Muscle layer of colon (tissue), 2 donors: ENCODE data around the gene LPCAT3.
A peak's percentile ranks its signal among the peaks of the same experiment; 100 is the strongest.

ENCODE experiments used
- H3K27ac ChIP-seq: one replicate; pipeline ENCODE4 v1.7.0; 2013; ENCODE audit warnings: low read depth, mild to moderate bottlenecking, low read length, moderate library complexity
- H3K27me3 ChIP-seq, 2 donors: one replicate each; pipeline ENCODE4 v1.7.0; 2013; ENCODE audit warnings: low read length in 2 of 2, mild to moderate bottlenecking in 2 of 2; ENCODE audit not compliant: insufficient read depth in 2 of 2, control insufficient read depth in 1 of 2
- H3K36me3 ChIP-seq: one replicate; pipeline ENCODE4 v1.7.0; 2013; ENCODE audit warnings: mild to moderate bottlenecking, low read length; ENCODE audit not compliant: insufficient read depth
- H3K4me1 ChIP-seq: one replicate; pipeline ENCODE4 v1.7.0; 2013; ENCODE audit warnings: mild to moderate bottlenecking, low read length; ENCODE audit not compliant: insufficient read depth
- H3K4me3 ChIP-seq, 2 donors: one replicate each; pipeline ENCODE4 v1.7.0; 2013; ENCODE audit warnings: low read length in 2 of 2, low read depth in 1 of 2, mild to moderate bottlenecking in 1 of 2, moderate library complexity in 1 of 2
- H3K9ac ChIP-seq: one replicate; pipeline ENCODE4 v1.7.0; 2013; ENCODE audit warnings: low read length
- H3K9me3 ChIP-seq: one replicate; pipeline ENCODE4 v1.7.0; 2013; ENCODE audit warnings: mild to moderate bottlenecking, low read length
- donor health status: abdominal sarcoma.
- donor health status: Adenocarcinoma of cecum.

LPCAT3 gene

DNA sequence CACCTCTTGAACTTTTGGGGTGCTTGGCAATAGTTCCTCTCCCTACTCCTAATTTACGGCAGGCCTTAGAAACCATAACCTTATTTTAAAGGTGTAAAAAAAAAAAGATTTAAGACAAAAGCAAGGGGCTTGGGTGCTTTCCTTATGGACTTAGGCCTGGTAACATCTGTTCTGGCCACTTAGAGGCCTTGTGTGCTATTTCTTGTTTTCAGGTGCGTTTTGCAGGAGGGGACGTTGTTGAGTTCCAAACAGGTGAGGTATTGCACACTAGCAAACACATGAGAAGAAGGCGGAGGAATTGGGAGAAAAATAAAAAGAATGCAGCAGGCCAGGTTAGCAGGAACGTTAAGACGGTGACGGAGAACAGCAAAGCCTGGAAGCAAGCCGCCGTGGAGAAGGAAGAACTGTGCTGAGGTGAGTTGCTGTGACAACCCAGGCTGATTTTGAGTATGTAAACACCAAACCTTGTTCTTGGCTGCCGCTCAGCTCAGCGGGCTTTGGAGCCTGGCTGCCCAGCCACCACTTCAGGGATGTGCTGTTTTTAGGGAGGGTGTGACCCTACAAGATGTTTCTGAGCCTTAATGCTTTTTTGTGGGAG lies 30.2 kb downstream of the LPCAT3 start:
- H3K9me3 ChIP-seq: no peaks in the 10 kb centered on the region
- no peaks in the 10 kb centered on the region for H3K27me3 ChIP-seq
- H3K36me3 ChIP-seq: peaks cover 4% of the 10 kb centered on the region
- H3K27ac ChIP-seq: peak overlapping the region; percentile 88
- H3K4me1 ChIP-seq: peaks cover 14% of the 10 kb centered on the region
- no peak overlapping the region for H3K4me3 ChIP-seq
- H3K9ac ChIP-seq: peak overlapping the region; percentile 4

DNA sequence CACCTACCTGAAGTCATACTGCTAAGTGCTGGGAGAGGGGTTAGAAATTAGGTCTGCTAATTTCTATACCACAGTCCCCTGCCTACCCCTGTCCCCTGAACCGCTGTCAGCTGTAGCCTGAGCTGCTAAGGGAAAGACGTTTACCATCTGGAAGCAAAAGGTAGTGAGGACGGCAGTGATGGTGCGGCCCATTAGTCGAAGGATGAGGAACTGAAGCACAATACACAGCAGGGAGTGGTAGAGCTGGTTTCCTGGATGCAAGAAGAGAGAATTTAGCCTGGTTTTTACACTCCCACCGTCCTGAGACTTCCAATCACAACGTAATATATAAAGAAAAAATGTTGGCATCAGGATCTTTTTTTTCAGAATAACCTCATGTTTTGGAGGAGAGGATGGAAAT lies 35.7 kb downstream of the LPCAT3 start:
- no peaks in the 10 kb centered on the region for H3K27me3 ChIP-seq
- peaks cover under 1% of the 10 kb centered on the region for H3K4me1 ChIP-seq
- no peaks in the 10 kb centered on the region for H3K9me3 ChIP-seq
- H3K27ac ChIP-seq: no peak overlapping the region
- no peak overlapping the region for H3K9ac ChIP-seq
- H3K36me3 ChIP-seq: peaks cover 53% of the 10 kb centered on the region
- H3K4me3 ChIP-seq: no peak overlapping the region

DNA sequence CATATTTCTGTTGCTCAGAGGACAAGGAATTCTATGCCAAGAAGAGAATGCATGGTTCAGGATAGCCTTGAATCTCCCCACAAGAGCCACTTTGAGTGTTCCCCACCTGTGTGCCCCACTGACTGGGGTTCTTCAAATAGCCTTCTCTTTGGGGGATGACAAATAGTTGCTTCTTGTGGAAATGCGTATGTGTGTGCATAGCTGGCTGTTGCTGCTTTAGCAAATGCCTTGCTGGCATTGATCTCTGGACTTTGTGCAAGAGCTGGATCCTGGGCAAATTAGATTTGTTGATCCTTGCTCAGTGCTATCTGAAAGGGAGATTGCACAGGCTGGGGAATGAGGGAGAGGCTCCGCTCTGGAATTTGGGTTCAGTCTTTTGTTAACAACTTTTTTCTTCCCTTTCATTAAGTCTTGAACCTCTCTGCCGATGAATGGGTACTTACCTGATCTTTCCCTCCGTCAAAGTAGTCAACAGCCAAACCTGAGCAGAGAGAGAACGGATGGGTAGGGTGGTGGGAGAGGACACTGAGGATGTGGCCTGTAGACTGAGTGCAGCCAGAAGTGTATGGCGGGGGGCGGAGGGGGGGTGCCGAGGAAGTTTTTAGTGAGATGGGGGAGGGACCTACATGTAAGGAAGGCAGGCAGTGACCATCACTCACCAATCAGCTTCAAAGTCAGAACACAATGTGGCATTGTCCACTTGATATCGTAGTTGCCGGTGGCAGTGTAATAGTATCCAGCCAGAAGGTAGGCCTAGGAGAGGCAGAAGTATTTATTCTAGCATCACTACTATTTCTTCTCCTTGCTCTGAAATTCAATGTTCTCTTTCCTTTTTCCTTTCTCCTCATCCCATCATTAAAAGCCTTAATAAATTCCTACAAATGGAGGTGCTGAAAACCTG lies 36.9 kb downstream of the LPCAT3 start:
- H3K36me3 ChIP-seq: peaks cover 64% of the 10 kb centered on the region
- no peaks in the 10 kb centered on the region for H3K4me1 ChIP-seq
- no peaks in the 10 kb centered on the region for H3K9me3 ChIP-seq
- no peak overlapping the region for H3K4me3 ChIP-seq
- H3K27ac ChIP-seq: no peak overlapping the region
- H3K27me3 ChIP-seq: no peaks in the 10 kb centered on the region
- no peak overlapping the region for H3K9ac ChIP-seq

DNA sequence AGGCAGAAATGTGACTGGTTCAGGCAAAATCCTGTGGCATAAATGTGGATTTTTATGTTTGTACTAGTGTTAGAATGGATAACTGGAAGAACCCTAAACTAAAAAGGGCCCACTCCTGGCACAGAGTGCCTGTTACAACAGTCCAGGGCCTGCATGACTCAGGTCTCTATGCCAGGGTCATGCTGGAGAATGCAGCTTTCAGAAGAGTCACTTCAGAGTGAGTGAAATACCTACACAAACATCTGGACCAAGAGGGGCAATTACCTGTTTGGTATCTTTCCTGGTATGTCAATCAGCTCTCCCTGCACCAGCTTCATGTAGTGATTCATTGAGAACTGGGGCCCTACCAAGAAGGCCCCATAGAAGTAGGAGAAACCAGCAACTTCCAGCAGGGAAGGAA lies 37.5 kb downstream of the LPCAT3 start:
- Histone ChIP-seq H3K36me3 (peaks cover 69% of the 10 kb centered on the region), H3K4me1 (no peaks in the 10 kb centered on the region), H3K27me3 (no peaks in the 10 kb centered on the region), H3K4me3 (no peak overlapping the region), H3K9me3 (no peaks in the 10 kb centered on the region), H3K9ac (no peak overlapping the region), H3K27ac (no peak overlapping the region)

DNA sequence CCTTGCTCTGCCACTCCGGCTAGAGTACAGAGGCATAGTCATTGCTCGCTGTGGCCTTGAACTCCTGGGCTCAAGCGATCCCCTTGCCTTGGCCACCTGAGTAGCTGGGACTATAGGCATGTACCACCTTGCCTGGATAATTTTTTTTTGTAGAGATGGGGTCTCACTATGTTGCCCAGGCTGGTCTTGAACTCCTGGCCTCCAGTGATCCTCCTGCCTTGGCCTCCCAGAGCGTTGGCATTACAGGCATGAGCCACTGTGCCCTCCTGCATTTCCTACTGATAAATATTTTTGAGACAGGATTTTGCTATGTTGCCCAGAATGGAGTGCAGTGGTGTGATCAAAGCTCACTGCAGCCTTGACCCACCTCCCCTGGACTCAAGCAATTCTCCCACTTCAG lies 38.2 kb downstream of the LPCAT3 start:
- no peak overlapping the region for H3K4me3 ChIP-seq
- H3K9me3 ChIP-seq: no peaks in the 10 kb centered on the region
- H3K27me3 ChIP-seq: no peaks in the 10 kb centered on the region
- H3K36me3 ChIP-seq: peaks cover 76% of the 10 kb centered on the region
- H3K4me1 ChIP-seq: no peaks in the 10 kb centered on the region
- H3K9ac ChIP-seq: no peak overlapping the region
- no peak overlapping the region for H3K27ac ChIP-seq

DNA sequence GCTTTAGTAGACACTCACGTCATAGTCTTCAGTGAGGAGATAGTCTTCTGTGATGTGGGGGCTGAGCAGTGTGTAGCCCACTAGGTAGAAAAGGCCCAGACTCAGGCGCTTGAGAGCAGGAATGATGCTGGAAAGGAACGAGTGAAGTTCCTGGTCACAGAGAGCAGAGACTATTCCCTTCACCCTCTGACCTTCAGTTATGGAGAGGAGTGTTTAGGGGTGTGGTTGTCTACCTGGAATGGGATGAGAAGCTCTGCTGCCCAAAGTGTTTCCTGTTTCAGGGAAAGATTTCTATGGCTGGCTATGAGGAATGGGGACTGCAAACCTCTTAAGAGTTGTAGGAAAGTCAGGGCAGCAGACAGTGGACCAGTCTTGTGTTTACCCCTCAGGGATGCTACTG lies 38.8 kb downstream of the LPCAT3 start:
- no peaks in the 10 kb centered on the region for H3K4me1 ChIP-seq
- H3K9ac ChIP-seq: no peak overlapping the region
- no peaks in the 10 kb centered on the region for H3K27me3 ChIP-seq
- no peaks in the 10 kb centered on the region for H3K9me3 ChIP-seq
- H3K27ac ChIP-seq: no peak overlapping the region
- peaks cover 82% of the 10 kb centered on the region for H3K36me3 ChIP-seq
- no peak overlapping the region for H3K4me3 ChIP-seq

DNA sequence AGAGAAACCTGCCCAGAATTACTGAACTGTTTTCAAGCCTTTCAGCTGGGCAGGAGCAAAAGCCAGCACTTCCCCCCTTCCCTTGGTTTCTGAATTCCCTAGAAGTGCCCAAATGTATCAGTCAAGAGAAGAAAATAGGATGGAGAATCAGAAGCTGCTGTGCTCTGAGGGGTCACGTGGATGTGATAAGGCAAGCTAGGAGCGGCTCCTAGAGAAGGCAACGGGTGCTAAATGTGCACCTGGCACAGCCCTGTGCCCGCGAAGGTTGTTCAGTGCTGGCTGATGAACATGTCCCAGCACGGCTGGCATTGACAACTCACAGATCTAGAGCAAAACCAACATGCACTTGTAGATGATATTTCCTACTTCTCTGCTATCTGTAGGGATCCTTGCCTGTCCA lies 39.3 kb downstream of the LPCAT3 start:
- no peak overlapping the region for H3K27ac ChIP-seq

DNA sequence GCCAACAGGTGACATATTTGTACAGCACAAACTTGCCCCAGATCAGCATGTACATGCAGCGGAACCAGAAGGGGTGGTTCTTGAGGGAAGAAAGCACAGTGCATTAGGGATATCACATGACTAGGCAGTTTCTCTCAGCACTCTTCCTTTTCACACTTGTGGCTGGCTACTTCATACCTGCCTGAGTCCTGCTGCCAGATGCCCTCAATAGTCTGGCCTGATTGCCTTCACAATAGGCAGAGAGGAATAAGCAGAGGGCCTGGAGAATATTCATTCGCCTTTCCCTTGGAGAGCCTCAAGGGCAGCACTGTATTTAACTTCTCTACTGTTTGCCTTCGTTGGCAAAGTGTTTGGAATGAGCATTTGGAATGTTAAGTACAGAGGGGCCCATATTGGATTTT lies 39.7 kb downstream of the LPCAT3 start:
- Histone ChIP-seq H3K27ac (no peak overlapping the region), H3K36me3 (peaks cover 88% of the 10 kb centered on the region), H3K27me3 (no peaks in the 10 kb centered on the region)

More for the DNA sequence above, 39.3 kb downstream of the LPCAT3 start:
- Histone ChIP-seq H3K4me1 (no peaks in the 10 kb centered on the region), H3K27me3 (no peaks in the 10 kb centered on the region), H3K9ac (no peak overlapping the region), H3K4me3 (no peak overlapping the region), H3K36me3 (peaks cover 86% of the 10 kb centered on the region), H3K9me3 (no peaks in the 10 kb centered on the region)

DNA sequence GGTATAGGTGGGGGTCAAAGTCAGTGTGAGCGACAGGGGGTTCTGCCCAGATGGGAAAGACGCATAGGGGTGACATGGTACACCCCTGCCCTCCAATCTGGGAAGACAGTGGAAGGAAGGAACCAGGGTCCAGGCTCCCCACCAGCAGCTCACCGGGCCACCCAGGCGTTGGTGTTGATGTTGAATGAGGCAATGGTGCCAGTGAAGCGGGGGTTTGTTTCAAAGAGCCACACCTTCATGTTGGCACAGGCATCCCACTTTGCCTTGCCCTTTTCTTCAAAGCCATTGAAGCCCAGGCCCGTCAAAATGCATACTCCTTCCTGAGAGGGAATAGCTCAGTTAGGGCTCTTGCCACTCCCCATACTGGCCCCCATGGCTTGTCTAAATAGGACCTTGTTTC lies 40.1 kb downstream of the LPCAT3 start:
- H3K9ac ChIP-seq: no peak overlapping the region
- H3K27ac ChIP-seq: no peak overlapping the region
- peaks cover 85% of the 10 kb centered on the region for H3K36me3 ChIP-seq
- H3K9me3 ChIP-seq: no peaks in the 10 kb centered on the region
- no peaks in the 10 kb centered on the region for H3K27me3 ChIP-seq
- H3K4me3 ChIP-seq: no peak overlapping the region
- no peaks in the 10 kb centered on the region for H3K4me1 ChIP-seq

More for the DNA sequence above, 39.7 kb downstream of the LPCAT3 start:
- no peak overlapping the region for H3K9ac ChIP-seq
- no peaks in the 10 kb centered on the region for H3K4me1 ChIP-seq
- no peaks in the 10 kb centered on the region for H3K9me3 ChIP-seq
- no peak overlapping the region for H3K4me3 ChIP-seq

DNA sequence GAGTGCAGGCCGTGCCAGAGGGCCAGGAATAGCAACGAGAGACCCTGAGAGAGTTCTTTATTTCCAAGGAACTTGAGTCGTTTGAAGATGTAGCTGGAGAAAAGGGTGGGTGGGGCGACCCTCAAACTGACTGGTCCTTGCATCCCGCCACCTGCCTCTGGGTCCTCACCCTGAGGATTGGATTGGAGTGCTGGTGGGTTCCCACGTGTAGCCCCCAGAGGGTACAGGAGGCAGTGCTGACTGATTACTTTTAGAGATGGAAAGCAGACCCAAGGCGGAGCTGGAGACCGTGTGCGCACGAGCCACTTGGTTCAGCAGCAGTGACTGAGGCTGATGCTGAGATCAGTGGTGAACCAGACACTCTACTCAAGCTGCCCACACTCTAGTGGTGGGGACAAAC lies 40.6 kb downstream of the LPCAT3 start:
- Histone ChIP-seq H3K9me3 (no peaks in the 10 kb centered on the region), H3K36me3 (peaks cover 83% of the 10 kb centered on the region), H3K9ac (no peak overlapping the region), H3K4me1 (no peaks in the 10 kb centered on the region), H3K27me3 (no peaks in the 10 kb centered on the region), H3K4me3 (no peak overlapping the region), H3K27ac (no peak overlapping the region)

DNA sequence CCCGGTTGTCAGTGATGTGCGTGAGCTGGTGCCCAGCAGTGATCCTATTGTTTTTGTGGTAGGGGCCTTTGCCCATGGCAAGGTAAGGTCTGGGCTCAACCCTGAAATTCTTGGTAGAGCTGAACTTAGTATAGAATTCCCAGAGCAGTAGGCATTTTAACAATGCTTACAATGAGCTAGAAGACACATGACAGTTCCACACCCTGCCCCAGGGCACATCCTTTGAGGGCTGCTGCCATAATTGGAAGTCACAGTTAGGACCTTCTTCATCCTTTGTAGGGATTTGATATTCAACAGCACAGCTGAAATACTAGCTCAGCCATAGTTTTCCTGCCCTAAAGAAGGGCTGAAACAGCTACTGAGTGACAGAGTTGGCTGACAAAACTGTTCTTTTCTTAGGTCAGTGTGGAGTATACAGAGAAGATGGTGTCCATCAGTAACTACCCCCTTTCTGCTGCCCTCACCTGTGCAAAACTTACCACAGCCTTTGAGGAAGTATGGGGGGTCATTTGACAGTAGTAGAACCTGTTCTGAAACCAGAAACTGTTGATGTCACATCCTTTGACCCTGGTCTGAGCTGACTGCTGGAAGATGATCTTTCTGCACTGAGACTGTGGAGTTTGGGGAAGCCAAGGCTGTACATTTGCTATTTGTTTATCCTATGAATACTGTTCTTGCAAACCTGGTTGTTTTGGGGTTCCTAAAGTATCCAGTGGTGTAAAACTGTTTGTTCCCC lies 42.8 kb downstream of the LPCAT3 start:
- Histone ChIP-seq H3K27ac (no peak overlapping the region), H3K4me1 (peaks cover 7% of the 10 kb centered on the region), H3K27me3 (no peaks in the 10 kb centered on the region), H3K36me3 (peaks cover 65% of the 10 kb centered on the region), H3K4me3 (no peak overlapping the region), H3K9ac (no peak overlapping the region), H3K9me3 (no peaks in the 10 kb centered on the region)
